SU-DHL-6 (cell line): ENCODE data around the gene ISG20.

Source experiments
- H2AFZ ChIP-seq: fragments of 200-600 bp; sonication (generic); 2 replicates; pipeline ENCODE4 v1.6.1; 2014; ENCODE audit warnings: low read depth, mild to moderate bottlenecking, moderate library complexity, mixed read lengths, antibody characterized with exemption, low read length; ENCODE audit not compliant: severe bottlenecking
- H3F3A ChIP-seq: fragments of 200-600 bp; shearing (Covaris generic); 2 replicates; pipeline ENCODE4 v1.6.0; 2016; ENCODE audit warnings: antibody characterized with exemption, mild to moderate bottlenecking; ENCODE audit not compliant: insufficient read depth
- H3K27ac ChIP-seq: fragments of 200-600 bp; sonication (generic); 2 replicates; pipeline ENCODE4 v1.5.1; 2016; ENCODE audit warnings: low read depth, mild to moderate bottlenecking, low read length, moderate library complexity, mixed read lengths
- H3K27me3 ChIP-seq: fragments of 200-600 bp; sonication (generic), shearing (Covaris generic); 2 replicates; pipeline ENCODE4 v1.6.0; 2014; ENCODE audit warnings: mild to moderate bottlenecking, low read length
- H3K36me3 ChIP-seq: fragments of 200-600 bp; sonication (generic); 2 replicates; pipeline ENCODE4 v1.6.1; 2014; ENCODE audit warnings: mild to moderate bottlenecking, low read length, mixed read lengths
- H3K4me2 ChIP-seq: fragments of 300-600, 200-600 bp; shearing (Covaris generic), sonication (generic); 2 replicates; pipeline ENCODE4 v1.6.0; 2014; ENCODE audit warnings: low read length, low read depth, mild to moderate bottlenecking; ENCODE audit not compliant: poor library complexity, severe bottlenecking
- H3K4me3 ChIP-seq: fragments of 200-600 bp; sonication (generic); 2 replicates; pipeline ENCODE4 v1.5.1; 2014; ENCODE audit warnings: antibody characterized with exemption, low read length, mild to moderate bottlenecking, mixed read lengths; ENCODE audit not compliant: insufficient read depth, poor library complexity, severe bottlenecking
- H3K79me2 ChIP-seq: fragments of 200-600 bp; sonication (generic); 2 replicates; pipeline ENCODE4 v1.6.1; 2014; ENCODE audit warnings: mild to moderate bottlenecking, low read length, moderate library complexity; ENCODE audit not compliant: insufficient read depth
- H3K9ac ChIP-seq: fragments of 200-600 bp; sonication (generic); 2 replicates; pipeline ENCODE4 v1.7.0; 2014; ENCODE audit warnings: mild to moderate bottlenecking, low read length
- H3K9me2 ChIP-seq: fragments of 200-600 bp; sonication (generic); replicated peaks from 2 replicates; pipeline ENCODE4 v1.6.1; 2014; ENCODE audit warnings: low read length; ENCODE audit not compliant: insufficient read depth
- H3K9me3 ChIP-seq: fragments of 200-600 bp; sonication (generic); 2 replicates; pipeline ENCODE4 v1.6.1; 2014; ENCODE audit warnings: low read length, mixed read lengths; ENCODE audit not compliant: insufficient read depth
- H4K20me1 ChIP-seq: fragments of 200-600 bp; sonication (generic); 2 replicates; pipeline ENCODE4 v1.6.1; 2014; ENCODE audit warnings: low read depth, mild to moderate bottlenecking, antibody characterized with exemption, low read length, moderate library complexity, mixed read lengths
- EZH2phosphoT487 ChIP-seq: fragments of 200-600 bp; sonication (generic), shearing (Covaris generic); conservative IDR thresholded peaks from 2 replicates; pipeline ENCODE4 v1.6.1; 2018; ENCODE audit warnings: mild to moderate bottlenecking, antibody characterized with exemption, low read length, moderate library complexity, mixed read lengths
- TF ChIP-seq, protein P1 (sequence below): fragments of 200-600 bp; sonication (generic); IDR thresholded peaks from one replicate; pipeline ENCODE4 v1.5.1; 2017; ENCODE audit warnings: antibody characterized with exemption, mild to moderate bottlenecking, low read length, moderate library complexity; ENCODE audit not compliant: insufficient read depth, poor library complexity, severe bottlenecking

ISG20 gene

DNA sequence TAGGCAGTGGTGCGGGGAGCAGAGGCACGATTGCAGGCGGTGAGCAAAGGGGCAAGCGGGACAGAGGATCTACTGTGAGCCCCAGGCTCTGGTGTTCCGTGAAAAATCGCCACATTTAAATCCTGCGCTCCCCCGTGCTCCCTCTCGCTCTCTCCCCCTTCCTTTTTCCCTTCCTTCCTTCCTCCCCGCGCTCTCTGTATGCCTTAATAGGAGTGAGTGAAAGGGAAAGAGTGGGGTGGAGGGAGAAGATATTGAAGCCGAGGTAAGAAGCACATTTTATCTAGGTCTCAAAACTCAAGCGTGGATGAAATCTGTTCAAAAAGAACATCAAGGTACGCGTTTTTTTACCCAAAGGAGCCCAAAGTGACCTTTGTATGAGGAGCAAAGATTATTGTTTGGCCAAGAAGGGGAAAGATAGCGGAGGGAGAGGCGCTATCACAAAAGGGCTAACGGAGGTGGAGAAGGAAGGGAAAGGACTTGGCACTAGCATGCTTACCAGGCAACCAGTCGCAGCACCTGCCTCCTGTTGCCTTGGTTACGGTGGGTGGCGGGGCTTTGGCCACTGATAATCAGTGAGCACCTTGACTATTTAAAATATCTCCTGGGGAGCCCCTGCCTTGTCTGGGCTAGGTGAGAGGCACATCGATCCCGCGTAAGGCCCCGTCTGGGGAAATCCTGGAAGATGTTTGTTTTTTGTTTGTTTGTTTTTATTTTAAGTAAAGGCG, 32.6 kb upstream of the ISG20 start:
- Histone ChIP-seq H4K20me1 (no peaks in the 10 kb centered on the region), H3K9ac (no peak overlapping the region), H3K4me2 (no peak overlapping the region), H3K27ac (no peak overlapping the region), H3K4me3 (no peak overlapping the region), H3K79me2 (no peaks in the 10 kb centered on the region), H2AFZ (no peak overlapping the region), H3K9me3 (no peaks in the 10 kb centered on the region), H3K36me3 (no peaks in the 10 kb centered on the region), H3K9me2 (no peaks in the 10 kb centered on the region), H3K27me3 (no peaks in the 10 kb centered on the region), H3F3A (no peaks in the 10 kb centered on the region)
- TF ChIP-seq, protein P1, sequence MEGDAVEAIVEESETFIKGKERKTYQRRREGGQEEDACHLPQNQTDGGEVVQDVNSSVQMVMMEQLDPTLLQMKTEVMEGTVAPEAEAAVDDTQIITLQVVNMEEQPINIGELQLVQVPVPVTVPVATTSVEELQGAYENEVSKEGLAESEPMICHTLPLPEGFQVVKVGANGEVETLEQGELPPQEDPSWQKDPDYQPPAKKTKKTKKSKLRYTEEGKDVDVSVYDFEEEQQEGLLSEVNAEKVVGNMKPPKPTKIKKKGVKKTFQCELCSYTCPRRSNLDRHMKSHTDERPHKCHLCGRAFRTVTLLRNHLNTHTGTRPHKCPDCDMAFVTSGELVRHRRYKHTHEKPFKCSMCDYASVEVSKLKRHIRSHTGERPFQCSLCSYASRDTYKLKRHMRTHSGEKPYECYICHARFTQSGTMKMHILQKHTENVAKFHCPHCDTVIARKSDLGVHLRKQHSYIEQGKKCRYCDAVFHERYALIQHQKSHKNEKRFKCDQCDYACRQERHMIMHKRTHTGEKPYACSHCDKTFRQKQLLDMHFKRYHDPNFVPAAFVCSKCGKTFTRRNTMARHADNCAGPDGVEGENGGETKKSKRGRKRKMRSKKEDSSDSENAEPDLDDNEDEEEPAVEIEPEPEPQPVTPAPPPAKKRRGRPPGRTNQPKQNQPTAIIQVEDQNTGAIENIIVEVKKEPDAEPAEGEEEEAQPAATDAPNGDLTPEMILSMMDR = no peak
- no peak for TF ChIP-seq EZH2phosphoT487

DNA sequence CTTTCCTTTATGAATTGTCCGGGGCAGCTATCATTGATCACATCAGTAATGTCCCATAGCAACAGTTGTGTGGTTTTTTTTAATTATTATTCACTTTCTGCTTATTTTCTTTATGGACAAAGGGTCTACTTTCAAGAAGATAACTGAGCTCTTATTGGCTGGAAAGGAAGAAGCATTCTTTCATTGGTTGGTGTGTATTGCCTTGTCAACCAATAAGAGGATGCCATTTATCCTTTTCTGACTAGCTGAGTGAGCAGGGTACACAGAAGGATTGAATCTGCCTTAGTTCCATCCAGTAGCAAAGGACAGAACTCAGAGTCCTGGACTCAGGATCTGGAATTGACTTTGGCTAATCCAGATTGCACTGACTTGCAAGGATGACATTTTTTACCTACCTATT, 30.9 kb upstream of the ISG20 start:
- no peak overlapping the region for H3K27ac ChIP-seq
- no peak overlapping the region for H2AFZ ChIP-seq
- no peaks in the 10 kb centered on the region for H3F3A ChIP-seq
- TF ChIP-seq, protein P1 = no peak
- TF ChIP-seq EZH2phosphoT487 = no peak
- H3K4me3 ChIP-seq = no peak overlapping the region
- no peaks in the 10 kb centered on the region for H4K20me1 ChIP-seq
- H3K9me2 ChIP-seq = no peaks in the 10 kb centered on the region
- H3K27me3 ChIP-seq = no peaks in the 10 kb centered on the region
- H3K79me2 ChIP-seq = no peaks in the 10 kb centered on the region
- no peaks in the 10 kb centered on the region for H3K36me3 ChIP-seq
- H3K4me2 ChIP-seq = no peak overlapping the region
- H3K9ac ChIP-seq = no peak overlapping the region
- H3K9me3 ChIP-seq = no peaks in the 10 kb centered on the region

DNA sequence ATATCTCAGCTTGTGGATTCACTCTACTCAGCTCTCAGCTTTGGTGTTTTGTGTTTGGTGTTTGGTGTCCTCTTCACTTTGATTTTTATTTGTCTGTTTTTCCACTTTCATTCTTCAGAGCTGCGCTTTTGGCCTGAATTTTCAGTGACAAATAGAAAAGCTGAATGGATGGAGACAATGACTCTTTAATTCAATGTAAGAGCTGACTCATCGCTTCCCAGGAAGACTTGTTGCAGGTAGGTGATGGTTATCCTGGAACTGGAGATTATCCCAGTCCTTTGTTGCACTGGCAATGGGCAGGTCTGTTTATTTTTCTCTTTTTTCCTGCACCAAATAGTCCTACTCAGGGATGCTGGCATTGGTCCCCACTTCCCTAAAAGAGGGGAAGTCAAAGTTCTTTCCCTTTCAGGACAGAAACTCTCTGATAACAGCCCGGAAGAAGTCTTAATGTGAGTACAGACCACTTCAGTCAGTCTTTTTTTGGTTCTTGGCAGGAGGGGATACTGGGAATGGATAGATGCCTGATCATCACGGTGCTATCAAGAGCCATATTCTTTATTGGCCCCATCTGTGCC, 30.1 kb upstream of the ISG20 start:
- Histone ChIP-seq H3K27me3 (no peaks in the 10 kb centered on the region), H3K4me3 (no peak overlapping the region), H3F3A (no peaks in the 10 kb centered on the region), H4K20me1 (no peaks in the 10 kb centered on the region), H3K27ac (no peak overlapping the region), H3K79me2 (no peaks in the 10 kb centered on the region), H3K9me2 (no peaks in the 10 kb centered on the region), H3K4me2 (no peak overlapping the region), H3K36me3 (no peaks in the 10 kb centered on the region), H2AFZ (no peak overlapping the region), H3K9ac (no peak overlapping the region), H3K9me3 (no peaks in the 10 kb centered on the region)
- TF ChIP-seq EZH2phosphoT487 = no peak
- TF ChIP-seq, protein P1 = no peak
